HG03095 (cell line): Measurements from ENCODE around the gene IL1RAPL1.

ENCODE experiments used
- ATAC-seq: cut with Tn5 transposase; IDR thresholded peaks from one replicate; pipeline ENCODE4 v1.9.1; 2021; ENCODE audit warnings: moderate library complexity; ENCODE audit not compliant: unreplicated experiment

IL1RAPL1 gene

DNA sequence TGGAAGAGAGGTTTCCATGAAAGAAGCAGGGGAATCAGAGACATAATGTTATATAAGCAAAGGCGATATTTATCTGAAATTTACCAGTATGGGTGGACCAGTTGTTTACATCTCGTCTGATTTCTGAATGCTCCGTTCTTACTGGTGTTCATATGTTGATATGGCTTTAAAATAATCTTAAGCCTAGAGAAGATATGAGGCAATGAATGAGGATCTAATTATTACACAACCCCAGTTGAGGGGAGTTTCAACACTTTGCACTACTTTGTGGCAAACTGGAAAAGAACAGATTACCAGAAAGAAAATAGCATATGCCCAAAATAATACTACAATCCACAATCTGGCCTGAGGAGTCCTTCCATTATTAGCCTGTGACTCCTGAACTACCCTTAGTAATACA is 1364.8 kb downstream of the IL1RAPL1 start:
- ATAC-seq: no peak

DNA sequence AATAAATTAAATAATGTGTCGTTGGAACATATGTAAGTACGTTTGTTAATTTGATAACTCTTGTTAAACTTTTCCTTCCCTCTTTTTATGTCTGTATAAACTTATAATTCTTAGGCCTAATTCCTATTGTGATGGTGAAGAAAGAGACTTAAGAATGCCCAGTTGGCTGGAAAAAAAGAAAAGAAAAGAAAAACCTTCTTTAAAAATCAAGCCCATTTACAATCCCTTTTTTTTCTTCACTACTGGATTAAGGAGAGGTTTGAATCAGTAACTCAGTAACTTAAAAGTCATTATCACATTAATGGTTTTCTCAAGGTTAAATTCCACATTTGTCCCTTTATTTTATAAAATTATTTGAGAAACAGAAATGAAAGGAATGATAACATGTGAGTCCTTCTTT is 1374.8 kb downstream of the IL1RAPL1 start:
- ATAC-seq: no peak

DNA sequence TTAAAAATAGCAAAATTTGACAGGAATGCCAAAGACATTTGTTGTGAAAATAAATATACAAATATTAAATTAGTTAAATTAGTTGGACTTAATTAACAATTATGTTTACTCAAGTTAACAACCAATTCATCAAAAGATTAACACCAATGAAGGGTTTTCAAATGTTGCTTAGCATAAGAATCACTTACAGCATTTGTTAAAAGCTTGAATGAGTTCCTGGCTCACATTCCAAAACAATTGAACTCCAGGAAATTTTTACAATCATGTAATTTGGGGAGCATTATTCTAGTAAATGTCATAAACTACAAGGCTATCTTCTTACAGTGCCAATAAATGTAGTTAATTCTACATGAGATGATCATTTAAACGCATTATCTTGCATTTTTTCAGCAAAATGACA is 1378.4 kb downstream of the IL1RAPL1 start:
- ATAC-seq: no peak

DNA sequence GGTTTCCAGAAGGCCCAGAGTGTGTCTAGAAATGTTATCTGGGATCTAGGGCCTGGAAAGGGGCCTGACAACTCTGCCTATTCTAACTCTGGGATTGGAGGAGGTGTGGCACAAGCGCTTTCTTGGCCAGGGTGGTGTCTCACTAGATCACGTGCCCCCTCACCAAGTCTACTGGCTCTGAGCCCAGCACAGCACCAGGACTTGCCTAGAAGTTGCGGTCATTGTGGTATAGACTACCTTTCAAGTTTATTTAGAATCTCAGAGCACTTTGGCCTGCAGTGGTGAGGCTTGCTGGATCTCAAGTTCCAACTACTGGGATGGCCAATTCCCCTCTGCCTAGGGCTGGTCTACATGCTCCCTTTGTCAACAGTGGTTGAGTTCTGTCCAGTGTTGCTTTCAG is 1404.8 kb downstream of the IL1RAPL1 start:
- ATAC-seq: no peak

DNA sequence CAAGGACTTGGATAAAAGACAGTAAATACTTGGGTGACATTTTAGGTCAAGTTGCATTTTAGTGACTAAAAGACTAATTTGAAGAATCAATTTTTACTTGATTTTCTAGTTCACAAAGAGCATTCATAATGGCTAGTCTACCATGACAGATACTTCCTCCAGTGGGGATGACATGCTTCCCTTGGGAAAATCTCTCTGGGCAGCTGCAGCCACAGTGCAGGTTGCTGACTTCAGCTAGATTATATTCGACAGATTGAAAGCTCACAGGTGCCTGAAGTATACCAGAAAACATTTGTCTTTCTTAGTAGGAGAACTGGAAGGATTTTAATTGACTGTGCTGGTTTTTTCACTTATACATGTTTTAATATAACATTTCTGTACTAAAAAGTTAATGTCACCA is 1418.6 kb downstream of the IL1RAPL1 start:
- no peak for ATAC-seq
